ENCODE data around the gene FOXB1.

The FOXB1 gene

GRCh38 chr15:60035344-60035743 lies 31.2 kb downstream of the FOXB1 start:
- no peak overlapping the region for H3K4me3 ChIP-seq (ENCODE audit: low read depth, low read length)
- TF ChIP-seq CTCF (IDR thresholded peaks at IDR 0.05; ENCODE audit: low read depth, low read length), result no peak

- no peak for TF ChIP-seq CTCF (IDR thresholded peaks at IDR 0.05; ENCODE audit: low read depth, low read length)
- H3K4me3 ChIP-seq (ENCODE audit: low read depth, low read length), result no peak overlapping the region
These were observed 35.2 kb downstream of the FOXB1 start for GRCh38 chr15:60039316-60039715.

- no peak overlapping the region for H3K4me3 ChIP-seq (ENCODE audit: low read depth, low read length)
These were observed 39.8 kb downstream of the FOXB1 start for GRCh38 chr15:60043744-60044435.

GRCh38 chr15:60044636-60045270 lies 40.6 kb downstream of the FOXB1 start:
- no peak overlapping the region for H3K4me3 ChIP-seq (ENCODE audit: low read depth, low read length)
- TF ChIP-seq CTCF (IDR thresholded peaks at IDR 0.05; ENCODE audit: low read depth, low read length), result no peak

More at GRCh38 chr15:60043744-60044435, 39.8 kb downstream of the FOXB1 start:
- TF ChIP-seq CTCF (IDR thresholded peaks at IDR 0.05; ENCODE audit: low read depth, low read length), result no peak

GRCh38 chr15:60047701-60048100 lies 43.6 kb downstream of the FOXB1 start:
- no peak overlapping the region for H3K4me3 ChIP-seq (ENCODE audit: low read depth, low read length)
- TF ChIP-seq CTCF (IDR thresholded peaks at IDR 0.05; ENCODE audit: low read depth, low read length), result no peak

GRCh38 chr15:60049948-60050347 lies 45.8 kb downstream of the FOXB1 start:
- TF ChIP-seq CTCF (IDR thresholded peaks at IDR 0.05; ENCODE audit: low read depth, low read length), result no peak
- H3K4me3 ChIP-seq (ENCODE audit: low read depth, low read length), result no peak overlapping the region

GRCh38 chr15:60052796-60053195 lies 48.7 kb downstream of the FOXB1 start:
- TF ChIP-seq CTCF (IDR thresholded peaks at IDR 0.05; ENCODE audit: low read depth, low read length), result no peak
- H3K4me3 ChIP-seq (ENCODE audit: low read depth, low read length), result no peak overlapping the region

Measured in WI38 (cell line).